ENCODE results near the gene NVL. TPM values are rescaled to one million over a fixed set of nuclear protein-coding genes. Genes with fewer than 3 reads are reported as not detected.

Gene NVL
- total and polyA plus RNA-seq, 2 of the 4 experiments (the other 2 are of a cell fraction): 16.5 to 18.4 TPM

- H3K79me1 ChIP-seq (ENCODE audit: low read depth in 1 of 2, low read length in 2 of 2): peaks cover 0 to 8% of the 10 kb centered on the region in 2 experiments; a peak in 1 of 4 replicates
- TF ChIP-seq RFX5 (IDR thresholded peaks at IDR 0.05; ENCODE audit: low read depth, low read length) (no peak), USF2 (IDR thresholded peaks at IDR 0.05; ENCODE audit: low read depth, low read length) (no peak), RCOR1 (IDR thresholded peaks at IDR 0.05; ENCODE audit: insufficient replicate concordance, low read length) (no peak), MXI1 (IDR thresholded peaks at IDR 0.05; ENCODE audit: borderline replicate concordance, low read depth, low read length) (no peak), BHLHE40 (IDR thresholded peaks at IDR 0.05; ENCODE audit: low read depth, low read length) (no peak), POLR2A (IDR thresholded peaks at IDR 0.05; ENCODE audit: low read depth, low read length) (no peak), SMC3 (IDR thresholded peaks at IDR 0.05; ENCODE audit: low read depth, low read length) (no peak)
- H3K4me1 ChIP-seq (ENCODE audit: control insufficient read depth, insufficient read depth, low read length): peaks cover 5% of the 10 kb centered on the region; the same call in 1 of the 2 replicates
- no peak overlapping the region for H3K4me2 ChIP-seq (ENCODE audit: low read depth, low read length)
- H3K23ac ChIP-seq (ENCODE audit: low read depth, low read length): no peak overlapping the region
- no peak overlapping the region for H2AK9ac ChIP-seq (replicated peaks; ENCODE audit: low read depth, low read length, poor library complexity)
- intact Hi-C loops (cut with micrococcal nuclease) (no loop called here), dilution Hi-C loops (cut with HindIII; ENCODE audit: low sequenced_read_pairs, unreplicated experiment) (no loop called here), in situ Hi-C loops (cut with MboI; ENCODE audit: low sequenced_read_pairs) (no loop called here)
- no peak overlapping the region for H3K18ac ChIP-seq (ENCODE audit: low read depth, low read length)
- ChIA-PET CTCF (no interaction called here), POLR2A (ENCODE audit: unreplicated experiment) (no interaction called here)
- H2BK15ac ChIP-seq (ENCODE audit: low read depth, low read length): no peak overlapping the region
- no peaks in the 10 kb centered on the region for H3K9me3 ChIP-seq (ENCODE audit: control insufficient read depth, insufficient read depth, low read length)
- no peak overlapping the region for H3K56ac ChIP-seq (ENCODE audit: extremely low read depth, insufficient read depth, low read length)
- H3K14ac ChIP-seq (replicated peaks; ENCODE audit: low read depth, low read length): no peak overlapping the region
- no peak overlapping the region for H2BK20ac ChIP-seq (ENCODE audit: low read depth, low read length)
- no peak overlapping the region for H4K8ac ChIP-seq (ENCODE audit: low read depth in 2 of 2, low read length in 2 of 2)
- H3K4me3 ChIP-seq (ENCODE audit: insufficient read depth, low read depth, low read length): no peak overlapping the region
- no peak overlapping the region for H2AFZ ChIP-seq (replicated peaks; ENCODE audit: low read length, poor library complexity)
- no peaks in the 10 kb centered on the region for H4K20me1 ChIP-seq (ENCODE audit: insufficient read depth, low read length)
- no peaks in the 10 kb centered on the region for H3K36me3 ChIP-seq (ENCODE audit: control insufficient read depth, insufficient read depth, low read length)
- no peak overlapping the region for H3K9ac ChIP-seq (ENCODE audit: low read depth, low read length)
- no peak overlapping the region for H2BK120ac ChIP-seq (ENCODE audit: low read depth, low read length)
- DNase-seq (no peak), ATAC-seq (ENCODE audit: low read depth) (no peak)
- no peak overlapping the region for H2AK5ac ChIP-seq (ENCODE audit: low read depth, low read length)
- no peak overlapping the region for H4K5ac ChIP-seq (ENCODE audit: low read depth, low read length)
- H3K27me3 ChIP-seq (ENCODE audit: control insufficient read depth, insufficient read depth, low read length): no peaks in the 10 kb centered on the region
- no peak overlapping the region for H4K91ac ChIP-seq (ENCODE audit: insufficient read depth, low read depth, low read length)
- BruUV-seq (replicated peaks): no TSS peak
- H2BK5ac ChIP-seq (ENCODE audit: low read depth, low read length, poor library complexity, severe bottlenecking): no peak overlapping the region
- H3K27ac ChIP-seq (ENCODE audit: insufficient read depth, low read length): no peak overlapping the region
- peaks cover 8% of the 10 kb centered on the region for H3K9me1 ChIP-seq (ENCODE audit: insufficient read depth, low read length)
- H3K4ac ChIP-seq (ENCODE audit: low read depth, low read length): no peak overlapping the region
- 60% methylated on average over 2 of the region's 3 CpGs; no CpG with 5 or more reads in 1 of the 2 experiments for WGBS, 2 experiments (ENCODE audit: extremely low coverage in 2 of 2, insufficient read length in 1 of 2)
Measured at GRCh38 chr1:224256640-224257039, 73.3 kb downstream of the NVL start.

Data from IMR-90 (cell line).